ENCODE data around the gene PCDHGA11. TPM values are rescaled to one million over a fixed set of nuclear protein-coding genes. Genes with fewer than 3 reads are reported as not detected.
"Not testable (repeated sequence)": the region's sequence is repeated elsewhere in the genome, so short reads cannot be mapped to it uniquely, and the experiment has no call there.

Gene PCDHGA11
- total RNA-seq, 1 donor: 0.21 TPM

DNA sequence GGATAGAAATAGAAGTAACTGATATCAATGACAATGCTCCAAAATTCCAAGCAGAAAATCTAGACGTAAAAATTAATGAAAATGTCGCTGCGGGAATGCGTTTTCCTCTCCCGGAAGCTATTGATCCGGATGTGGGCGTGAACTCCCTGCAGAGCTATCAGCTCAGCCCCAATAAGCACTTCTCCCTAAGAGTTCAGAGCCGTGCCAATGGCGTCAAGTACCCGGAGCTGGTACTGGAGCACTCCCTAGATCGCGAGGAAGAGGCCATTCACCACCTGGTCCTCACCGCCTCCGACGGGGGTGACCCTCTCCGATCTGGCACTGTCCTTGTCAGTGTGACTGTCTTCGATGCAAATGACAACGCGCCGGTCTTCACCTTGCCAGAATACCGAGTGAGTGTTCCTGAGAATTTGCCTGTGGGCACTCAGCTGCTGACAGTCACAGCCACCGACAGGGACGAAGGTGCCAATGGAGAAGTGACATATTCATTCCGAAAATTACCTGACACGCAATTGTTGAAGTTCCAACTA, 7.2 kb upstream of the PCDHGA11 start:
- peaks cover 5% of the 10 kb centered on the region for H3K9me3 ChIP-seq (ENCODE audit: low read depth, low read length)
- peaks cover 17% of the 10 kb centered on the region for H3K4me1 ChIP-seq (ENCODE audit: insufficient read depth, low read length)
- H3K4me3 ChIP-seq (ENCODE audit: low read length): peak overlapping the region; percentile 32
- H3K27me3 ChIP-seq (ENCODE audit: insufficient read depth, low read length): peaks cover 95% of the 10 kb centered on the region

DNA sequence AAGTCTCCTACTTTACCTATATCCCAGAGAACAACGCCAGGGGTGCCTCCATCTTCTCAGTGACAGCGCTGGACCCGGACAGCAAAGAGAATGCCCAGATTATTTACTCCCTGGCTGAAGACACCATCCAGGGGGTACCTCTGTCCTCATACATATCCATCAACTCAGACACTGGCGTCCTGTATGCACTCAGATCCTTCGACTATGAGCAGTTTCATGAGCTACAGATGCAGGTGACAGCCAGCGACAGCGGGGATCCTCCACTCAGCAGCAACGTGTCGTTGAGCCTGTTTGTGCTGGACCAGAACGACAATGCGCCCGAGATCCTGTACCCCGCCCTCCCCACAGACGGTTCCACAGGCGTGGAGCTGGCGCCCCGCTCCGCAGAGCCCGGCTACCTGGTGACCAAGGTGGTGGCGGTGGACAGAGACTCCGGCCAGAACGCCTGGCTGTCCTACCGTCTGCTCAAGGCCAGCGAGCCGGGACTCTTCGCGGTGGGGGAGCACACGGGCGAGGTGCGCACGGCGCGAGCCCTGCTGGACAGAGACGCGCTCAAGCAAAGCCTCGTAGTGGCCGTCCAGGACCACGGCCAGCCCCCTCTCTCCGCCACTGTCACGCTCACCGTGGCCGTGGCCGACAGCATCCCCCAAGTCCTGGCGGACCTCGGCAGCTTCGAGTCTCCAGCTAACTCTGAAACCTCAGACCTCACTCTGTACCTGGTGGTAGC, 6.1 kb upstream of the PCDHGA11 start:
- H3K9me3 ChIP-seq (ENCODE audit: low read depth, low read length); H3K4me3 ChIP-seq (ENCODE audit: low read length): not testable (repeated sequence)
- H3K27me3 ChIP-seq (ENCODE audit: insufficient read depth, low read length): peaks cover 95% of the 10 kb centered on the region

DNA sequence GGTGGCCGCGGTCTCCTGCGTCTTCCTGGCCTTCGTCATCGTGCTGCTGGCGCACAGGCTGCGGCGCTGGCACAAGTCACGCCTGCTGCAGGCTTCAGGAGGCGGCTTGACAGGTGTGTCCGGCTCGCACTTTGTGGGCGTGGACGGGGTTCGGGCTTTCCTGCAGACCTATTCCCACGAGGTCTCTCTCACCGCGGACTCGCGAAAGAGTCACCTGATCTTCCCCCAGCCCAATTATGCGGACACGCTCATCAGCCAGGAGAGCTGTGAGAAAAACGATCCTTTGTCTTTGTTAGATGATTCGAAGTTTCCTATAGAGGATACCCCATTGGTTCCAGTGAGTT, 5.6 kb upstream of the PCDHGA11 start:
- H3K4me3 ChIP-seq (ENCODE audit: low read length); H3K9me3 ChIP-seq (ENCODE audit: low read depth, low read length): not testable (repeated sequence)
- H3K27me3 ChIP-seq (ENCODE audit: insufficient read depth, low read length): peaks cover 95% of the 10 kb centered on the region
- H3K4me1 ChIP-seq (ENCODE audit: insufficient read depth, low read length): peaks cover 17% of the 10 kb centered on the region

More for the DNA sequence above, 6.1 kb upstream of the PCDHGA11 start:
- H3K4me1 ChIP-seq (ENCODE audit: insufficient read depth, low read length): peaks cover 17% of the 10 kb centered on the region

DNA sequence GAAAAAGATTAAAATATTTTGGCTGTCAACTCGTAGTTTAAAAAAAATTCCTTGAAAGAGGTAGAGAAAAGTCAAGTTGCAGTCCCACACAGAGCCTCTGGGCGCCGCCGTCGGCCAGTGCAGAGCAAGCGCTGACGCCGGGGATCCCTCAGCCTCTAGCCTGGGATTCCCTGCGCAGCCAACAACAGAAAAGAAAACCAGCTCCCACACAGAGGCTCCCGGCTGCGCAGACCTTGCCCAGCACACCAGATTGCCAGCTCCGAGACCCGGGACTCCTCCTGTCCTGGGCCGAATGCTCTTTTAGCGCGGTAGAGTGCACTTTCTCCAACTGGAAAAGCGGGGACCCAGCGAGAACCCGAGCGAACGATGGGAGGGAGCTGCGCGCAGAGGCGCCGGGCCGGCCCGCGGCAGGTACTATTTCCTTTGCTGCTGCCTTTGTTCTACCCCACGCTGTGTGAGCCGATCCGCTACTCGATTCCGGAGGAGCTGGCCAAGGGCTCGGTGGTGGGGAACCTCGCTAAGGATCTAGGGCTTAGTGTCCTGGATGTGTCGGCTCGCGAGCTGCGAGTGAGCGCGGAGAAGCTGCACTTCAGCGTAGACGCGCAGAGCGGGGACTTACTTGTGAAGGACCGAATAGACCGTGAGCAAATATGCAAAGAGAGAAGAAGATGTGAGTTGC, 3.2 kb upstream of the PCDHGA11 start, which contains the start of gene PCDHGB7:
TSS of gene PCDHGB7 (plus strand) at position 184 of the 679 bp plus-strand sequence. CDS start at position 367, 183 bp downstream.
- not testable (repeated sequence) for H3K9me3 ChIP-seq (ENCODE audit: low read depth, low read length); H3K4me3 ChIP-seq (ENCODE audit: low read length)

DNA sequence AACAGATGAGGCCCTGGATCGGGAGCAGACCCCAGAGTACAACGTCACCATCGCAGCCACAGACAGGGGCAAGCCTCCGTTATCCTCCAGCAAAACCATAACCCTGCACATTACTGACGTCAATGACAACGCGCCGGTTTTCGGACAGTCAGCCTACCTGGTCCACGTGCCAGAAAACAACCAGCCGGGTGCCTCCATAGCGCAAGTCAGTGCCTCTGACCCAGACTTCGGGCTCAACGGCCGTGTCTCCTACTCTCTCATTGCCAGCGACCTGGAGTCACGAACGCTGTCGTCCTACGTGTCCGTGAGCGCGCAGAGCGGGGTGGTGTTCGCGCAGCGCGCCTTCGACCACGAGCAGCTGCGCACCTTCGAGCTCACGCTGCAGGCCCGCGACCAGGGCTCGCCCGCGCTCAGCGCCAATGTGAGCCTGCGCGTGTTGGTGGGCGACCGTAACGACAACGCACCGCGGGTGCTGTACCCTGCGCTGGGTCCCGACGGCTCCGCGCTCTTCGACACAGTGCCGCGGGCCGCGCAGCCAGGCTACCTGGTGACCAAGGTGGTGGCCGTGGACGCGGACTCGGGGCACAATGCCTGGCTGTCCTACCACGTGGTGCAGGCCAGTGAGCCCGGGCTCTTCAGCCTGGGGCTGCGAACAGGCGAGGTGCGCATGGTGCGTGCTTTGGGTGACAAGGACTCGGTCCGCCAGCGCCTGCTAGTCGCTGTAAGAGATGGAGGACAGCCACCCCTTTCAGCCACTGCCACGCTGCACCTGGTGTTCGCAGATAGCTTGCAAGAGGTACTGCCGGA, 1.6 kb upstream of the PCDHGA11 start:
- Histone ChIP-seq H3K9me3 (ENCODE audit: low read depth, low read length) (no peaks in the 10 kb centered on the region), H3K27me3 (ENCODE audit: insufficient read depth, low read length) (peaks cover 95% of the 10 kb centered on the region), H3K4me1 (ENCODE audit: insufficient read depth, low read length) (peaks cover 12% of the 10 kb centered on the region), H3K4me3 (ENCODE audit: low read length) (no peak overlapping the region)

More for the DNA sequence above, 3.2 kb upstream of the PCDHGA11 start, which contains the start of gene PCDHGB7:
- peaks cover 23% of the 10 kb centered on the region for H3K4me1 ChIP-seq (ENCODE audit: insufficient read depth, low read length)
- peaks cover 98% of the 10 kb centered on the region for H3K27me3 ChIP-seq (ENCODE audit: insufficient read depth, low read length)

DNA sequence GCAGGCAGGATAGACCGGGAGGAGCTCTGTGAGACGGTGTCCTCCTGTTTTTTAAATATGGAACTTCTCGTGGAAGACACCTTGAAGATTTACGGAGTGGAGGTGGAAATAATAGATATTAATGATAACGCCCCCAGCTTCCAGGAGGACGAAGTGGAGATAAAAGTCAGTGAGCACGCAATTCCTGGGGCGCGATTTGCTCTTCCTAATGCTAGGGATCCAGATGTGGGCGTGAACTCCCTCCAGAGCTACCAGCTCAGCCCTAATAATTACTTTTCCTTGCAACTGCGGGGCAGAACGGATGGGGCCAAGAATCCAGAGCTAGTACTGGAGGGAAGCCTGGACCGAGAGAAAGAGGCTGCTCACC, 621 bp downstream of the PCDHGA11 start:
- Histone ChIP-seq H3K4me1 (ENCODE audit: insufficient read depth, low read length) (peaks cover 12% of the 10 kb centered on the region), H3K27me3 (ENCODE audit: insufficient read depth, low read length) (peaks cover 97% of the 10 kb centered on the region), H3K4me3 (ENCODE audit: low read length) (peak overlapping the region; percentile 25), H3K9me3 (ENCODE audit: low read depth, low read length) (no peaks in the 10 kb centered on the region)

DNA sequence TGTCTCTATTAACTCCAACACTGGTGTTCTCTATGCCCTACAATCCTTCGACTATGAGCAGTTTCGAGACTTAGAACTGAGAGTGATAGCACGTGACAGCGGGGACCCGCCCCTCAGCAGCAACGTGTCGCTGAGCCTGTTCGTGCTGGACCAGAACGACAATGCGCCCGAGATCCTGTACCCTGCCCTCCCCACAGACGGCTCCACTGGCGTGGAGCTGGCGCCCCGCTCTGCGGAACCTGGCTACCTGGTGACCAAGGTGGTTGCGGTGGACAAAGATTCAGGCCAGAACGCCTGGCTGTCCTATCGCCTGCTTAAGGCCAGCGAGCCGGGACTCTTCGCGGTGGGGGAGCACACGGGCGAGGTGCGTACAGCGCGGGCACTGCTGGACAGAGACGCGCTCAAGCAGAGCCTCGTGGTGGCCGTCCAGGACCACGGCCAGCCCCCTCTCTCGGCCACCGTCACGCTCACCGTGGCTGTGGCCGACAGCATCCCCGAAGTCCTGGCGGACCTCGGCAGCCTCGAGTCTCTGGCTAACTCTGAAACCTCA, 2.0 kb downstream of the PCDHGA11 start:
- no peaks in the 10 kb centered on the region for H3K9me3 ChIP-seq (ENCODE audit: low read depth, low read length)
- H3K4me1 ChIP-seq (ENCODE audit: insufficient read depth, low read length): peaks cover 8% of the 10 kb centered on the region
- no peak overlapping the region for H3K4me3 ChIP-seq (ENCODE audit: low read length)
- peaks cover 97% of the 10 kb centered on the region for H3K27me3 ChIP-seq (ENCODE audit: insufficient read depth, low read length)

DNA sequence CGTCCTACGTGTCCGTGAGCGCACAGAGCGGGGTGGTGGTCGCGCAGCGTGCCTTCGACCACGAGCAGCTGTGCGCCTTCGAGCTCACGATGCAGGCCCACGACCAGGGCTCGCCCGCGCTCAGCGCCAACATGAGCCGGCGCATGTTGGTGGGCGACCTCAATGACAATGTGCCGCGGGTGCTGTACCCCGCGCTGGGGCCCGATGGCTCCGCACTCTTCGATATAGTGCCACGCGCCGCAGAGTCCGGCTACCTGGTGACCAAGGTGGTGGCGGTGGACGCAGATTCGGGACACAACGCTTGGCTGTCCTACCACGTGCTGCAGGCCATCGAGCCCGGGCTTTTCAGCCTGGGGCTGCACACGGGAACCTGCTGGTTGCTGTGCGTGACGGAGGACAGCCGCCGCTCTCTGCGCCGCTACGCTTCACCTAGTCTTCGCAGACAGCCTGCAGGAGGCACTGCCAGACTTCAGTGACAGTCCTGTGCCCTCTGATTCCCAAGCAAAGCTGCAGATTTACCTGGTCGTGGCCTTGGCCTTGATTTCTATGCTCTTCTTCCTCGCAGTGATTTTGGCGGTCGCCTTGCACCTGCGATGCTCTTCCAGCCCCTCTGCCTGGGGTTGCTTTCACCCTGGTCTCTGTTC, 7.1 kb downstream of the PCDHGA11 start:
- Histone ChIP-seq H3K4me1 (ENCODE audit: insufficient read depth, low read length) (peaks cover 12% of the 10 kb centered on the region), H3K4me3 (ENCODE audit: low read length) (no peak overlapping the region), H3K9me3 (ENCODE audit: low read depth, low read length) (no peaks in the 10 kb centered on the region), H3K27me3 (ENCODE audit: insufficient read depth, low read length) (peaks cover 92% of the 10 kb centered on the region)

DNA sequence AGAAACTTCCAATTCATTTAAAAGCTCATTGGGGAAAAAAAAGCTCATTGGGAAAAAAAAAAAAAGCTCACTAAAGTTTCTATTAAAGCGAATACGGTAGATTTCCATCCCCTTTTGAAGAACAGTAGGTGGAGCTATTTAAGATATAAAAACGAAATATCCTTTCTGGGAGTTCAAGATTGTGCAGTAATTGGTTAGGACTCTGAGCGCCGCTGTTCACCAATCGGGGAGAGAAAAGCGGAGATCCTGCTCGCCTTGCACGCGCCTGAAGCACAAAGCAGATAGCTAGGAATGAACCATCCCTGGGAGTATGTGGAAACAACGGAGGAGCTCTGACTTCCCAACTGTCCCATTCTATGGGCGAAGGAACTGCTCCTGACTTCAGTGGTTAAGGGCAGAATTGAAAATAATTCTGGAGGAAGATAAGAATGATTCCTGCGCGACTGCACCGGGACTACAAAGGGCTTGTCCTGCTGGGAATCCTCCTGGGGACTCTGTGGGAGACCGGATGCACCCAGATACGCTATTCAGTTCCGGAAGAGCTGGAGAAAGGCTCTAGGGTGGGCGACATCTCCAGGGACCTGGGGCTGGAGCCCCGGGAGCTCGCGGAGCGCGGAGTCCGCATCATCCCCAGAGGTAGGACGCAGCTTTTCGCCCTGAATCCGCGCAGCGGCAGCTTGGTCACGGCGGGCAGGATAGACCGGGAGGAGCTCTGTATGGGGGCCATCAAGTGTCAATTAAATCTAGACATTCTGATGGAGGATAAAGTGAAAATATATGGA, 9.7 kb downstream of the PCDHGA11 start, which contains the start of gene PCDHGA12:
TSS of gene PCDHGA12 (plus strand) at position 176 of the 782 bp plus-strand sequence. CDS start at position 429, 253 bp downstream.
- H3K27me3 ChIP-seq (ENCODE audit: insufficient read depth, low read length): peaks cover 89% of the 10 kb centered on the region
- H3K4me1 ChIP-seq (ENCODE audit: insufficient read depth, low read length): peaks cover 12% of the 10 kb centered on the region
- no peak within 1 kb of the TSS for H3K4me3 ChIP-seq (ENCODE audit: low read length)
- no peaks in the 10 kb centered on the region for H3K9me3 ChIP-seq (ENCODE audit: low read depth, low read length)

DNA sequence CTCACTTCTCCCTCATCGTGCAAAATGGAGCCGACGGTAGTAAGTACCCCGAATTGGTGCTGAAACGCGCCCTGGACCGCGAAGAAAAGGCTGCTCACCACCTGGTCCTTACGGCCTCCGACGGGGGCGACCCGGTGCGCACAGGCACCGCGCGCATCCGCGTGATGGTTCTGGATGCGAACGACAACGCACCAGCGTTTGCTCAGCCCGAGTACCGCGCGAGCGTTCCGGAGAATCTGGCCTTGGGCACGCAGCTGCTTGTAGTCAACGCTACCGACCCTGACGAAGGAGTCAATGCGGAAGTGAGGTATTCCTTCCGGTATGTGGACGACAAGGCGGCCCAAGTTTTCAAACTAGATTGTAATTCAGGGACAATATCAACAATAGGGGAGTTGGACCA, 10.4 kb downstream of the PCDHGA11 start:
- peaks cover 88% of the 10 kb centered on the region for H3K27me3 ChIP-seq (ENCODE audit: insufficient read depth, low read length)
- H3K9me3 ChIP-seq (ENCODE audit: low read depth, low read length): no peaks in the 10 kb centered on the region
- H3K4me1 ChIP-seq (ENCODE audit: insufficient read depth, low read length): peaks cover 12% of the 10 kb centered on the region
- no peak overlapping the region for H3K4me3 ChIP-seq (ENCODE audit: low read length)

DNA sequence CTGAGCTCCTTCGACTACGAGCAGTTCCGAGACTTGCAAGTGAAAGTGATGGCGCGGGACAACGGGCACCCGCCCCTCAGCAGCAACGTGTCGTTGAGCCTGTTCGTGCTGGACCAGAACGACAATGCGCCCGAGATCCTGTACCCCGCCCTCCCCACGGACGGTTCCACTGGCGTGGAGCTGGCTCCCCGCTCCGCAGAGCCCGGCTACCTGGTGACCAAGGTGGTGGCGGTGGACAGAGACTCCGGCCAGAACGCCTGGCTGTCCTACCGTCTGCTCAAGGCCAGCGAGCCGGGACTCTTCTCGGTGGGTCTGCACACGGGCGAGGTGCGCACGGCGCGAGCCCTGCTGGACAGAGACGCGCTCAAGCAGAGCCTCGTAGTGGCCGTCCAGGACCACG, 11.5 kb downstream of the PCDHGA11 start:
- not testable (repeated sequence) for H3K4me3 ChIP-seq (ENCODE audit: low read length); H3K9me3 ChIP-seq (ENCODE audit: low read depth, low read length)
- peaks cover 12% of the 10 kb centered on the region for H3K4me1 ChIP-seq (ENCODE audit: insufficient read depth, low read length)
- peaks cover 88% of the 10 kb centered on the region for H3K27me3 ChIP-seq (ENCODE audit: insufficient read depth, low read length)

DNA sequence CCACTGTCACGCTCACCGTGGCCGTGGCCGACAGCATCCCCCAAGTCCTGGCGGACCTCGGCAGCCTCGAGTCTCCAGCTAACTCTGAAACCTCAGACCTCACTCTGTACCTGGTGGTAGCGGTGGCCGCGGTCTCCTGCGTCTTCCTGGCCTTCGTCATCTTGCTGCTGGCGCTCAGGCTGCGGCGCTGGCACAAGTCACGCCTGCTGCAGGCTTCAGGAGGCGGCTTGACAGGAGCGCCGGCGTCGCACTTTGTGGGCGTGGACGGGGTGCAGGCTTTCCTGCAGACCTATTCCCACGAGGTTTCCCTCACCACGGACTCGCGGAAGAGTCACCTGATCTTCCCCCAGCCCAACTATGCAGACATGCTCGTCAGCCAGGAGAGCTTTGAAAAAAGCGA, 11.9 kb downstream of the PCDHGA11 start:
- peaks cover 85% of the 10 kb centered on the region for H3K27me3 ChIP-seq (ENCODE audit: insufficient read depth, low read length)
- H3K4me1 ChIP-seq (ENCODE audit: insufficient read depth, low read length): peaks cover 12% of the 10 kb centered on the region
- not testable (repeated sequence) for H3K9me3 ChIP-seq (ENCODE audit: low read depth, low read length); H3K4me3 ChIP-seq (ENCODE audit: low read length)

DNA sequence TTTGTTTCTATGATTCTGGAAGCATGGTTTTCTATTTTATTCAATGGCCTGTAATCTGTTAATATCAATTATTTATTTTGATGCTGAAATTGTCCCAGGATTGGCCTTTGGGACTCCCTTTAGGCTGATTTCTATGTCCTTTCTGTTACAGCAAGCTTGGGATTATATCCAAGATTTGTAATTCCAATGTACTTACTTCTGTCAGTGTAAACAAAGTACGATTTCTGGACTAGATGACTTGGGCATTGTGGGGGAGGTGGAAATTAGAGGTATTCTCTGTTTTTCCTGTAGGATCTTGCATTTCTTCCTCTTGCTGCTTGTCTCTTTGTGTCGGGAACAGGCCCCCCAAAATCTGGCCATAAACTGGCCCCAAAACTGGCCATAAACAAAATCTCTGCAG, 13.2 kb downstream of the PCDHGA11 start:
- H3K27me3 ChIP-seq (ENCODE audit: insufficient read depth, low read length): peaks cover 75% of the 10 kb centered on the region
- peaks cover 12% of the 10 kb centered on the region for H3K4me1 ChIP-seq (ENCODE audit: insufficient read depth, low read length)
- H3K4me3 ChIP-seq (ENCODE audit: low read length): no peak overlapping the region
- no peaks in the 10 kb centered on the region for H3K9me3 ChIP-seq (ENCODE audit: low read depth, low read length)

DNA sequence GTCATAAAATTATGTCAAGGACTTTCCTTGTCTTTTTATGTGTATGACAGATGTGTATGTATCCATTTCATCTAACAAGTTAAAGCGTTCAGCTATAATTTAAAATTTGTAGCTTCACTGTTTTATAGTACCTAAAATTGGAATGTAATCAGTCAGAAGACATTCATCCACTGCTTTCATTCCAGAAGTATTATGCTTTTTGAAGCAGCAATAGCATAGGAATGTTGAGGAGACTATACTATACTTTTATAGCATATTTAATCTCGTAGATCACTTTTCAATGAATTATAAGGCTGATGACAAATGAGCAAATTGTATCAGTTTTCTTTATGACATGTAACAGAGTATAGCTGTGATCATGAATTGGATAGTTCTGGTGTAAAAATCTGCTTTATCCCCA, 16.4 kb downstream of the PCDHGA11 start:
- no peaks in the 10 kb centered on the region for H3K9me3 ChIP-seq (ENCODE audit: low read depth, low read length)
- H3K4me1 ChIP-seq (ENCODE audit: insufficient read depth, low read length): no peaks in the 10 kb centered on the region
- peaks cover 50% of the 10 kb centered on the region for H3K27me3 ChIP-seq (ENCODE audit: insufficient read depth, low read length)
- H3K4me3 ChIP-seq (ENCODE audit: low read length): no peak overlapping the region

Measured in mononuclear cell (primary cell).